Astrocyte (in vitro differentiated cells and primary cell): ENCODE measurements around the gene INPP4B. TPM values are rescaled to one million over a fixed set of nuclear protein-coding genes. Genes with fewer than 3 reads are reported as not detected.

Source experiments
- DNase-seq: peaks from one replicate; pipeline ENCODE4 v3.0.0-alpha.2; 2010; ENCODE audit warnings: low read depth
- FAIRE-seq: peaks from 2 replicates; lab custom pipeline; 2011; peaks lifted over from hg19 to GRCh38; lab: Jason Lieb, UNC
- H2AFZ ChIP-seq: 2 replicates; pipeline ENCODE4 v1.6.0; 2012; ENCODE audit warnings: low read depth, low read length, inconsistent platforms
- H3K27ac ChIP-seq: 2 replicates; pipeline ENCODE4 v1.5.1; 2011; ENCODE audit warnings: low read depth, low read length, inconsistent platforms
- H3K27me3 ChIP-seq: 2 replicates; pipeline ENCODE4 v1.6.0; 2011; ENCODE audit warnings: low read length, inconsistent platforms; ENCODE audit not compliant: insufficient read depth
- H3K36me3 ChIP-seq: 2 replicates; pipeline ENCODE4 v1.5.1; 2011; ENCODE audit warnings: low read length, inconsistent platforms; ENCODE audit not compliant: insufficient read depth
- H3K4me1 ChIP-seq: 2 replicates; pipeline ENCODE4 v1.5.1; 2011; ENCODE audit warnings: low read length, inconsistent platforms; ENCODE audit not compliant: insufficient read depth
- H3K4me2 ChIP-seq: 2 replicates; pipeline ENCODE4 v1.6.0; 2012; ENCODE audit warnings: low read length, inconsistent platforms
- H3K4me3 ChIP-seq: 2 replicates; pipeline ENCODE4 v1.5.1; 2011; ENCODE audit warnings: low read depth, mild to moderate bottlenecking, low read length, inconsistent platforms; ENCODE audit not compliant: insufficient read depth
- H3K79me2 ChIP-seq: 2 replicates; pipeline ENCODE4 v1.6.0; 2012; ENCODE audit warnings: mild to moderate bottlenecking, low read length, inconsistent platforms; ENCODE audit not compliant: insufficient read depth
- H3K9ac ChIP-seq: 2 replicates; pipeline ENCODE4 v1.6.0; 2012; ENCODE audit warnings: mild to moderate bottlenecking, low read length, inconsistent platforms
- H3K9me3 ChIP-seq: 2 replicates; pipeline ENCODE4 v1.5.1; 2012; ENCODE audit warnings: low read depth, mild to moderate bottlenecking, low read length, inconsistent platforms; ENCODE audit not compliant: insufficient read depth
- H4K20me1 ChIP-seq: 2 replicates; pipeline ENCODE4 v1.6.0; 2012; ENCODE audit warnings: low read length, inconsistent platforms; ENCODE audit not compliant: insufficient read depth
- H3K27ac Mint-ChIP-seq: one replicate; pipeline ENCODE4 v1.8.0; 2021; ENCODE audit warnings: mild to moderate bottlenecking, mixed read lengths; ENCODE audit not compliant: unreplicated experiment
- H3K27me3 Mint-ChIP-seq: one replicate; pipeline ENCODE4 v1.8.0; 2021; ENCODE audit warnings: low read depth, mixed read lengths; ENCODE audit not compliant: unreplicated experiment
- H3K36me3 Mint-ChIP-seq: one replicate; pipeline ENCODE4 v1.8.0; 2021; ENCODE audit warnings: low read depth, mixed read lengths; ENCODE audit not compliant: unreplicated experiment
- H3K4me1 Mint-ChIP-seq: one replicate; pipeline ENCODE4 v1.8.0; 2021; ENCODE audit warnings: low read depth, mixed read lengths; ENCODE audit not compliant: unreplicated experiment
- H3K4me3 Mint-ChIP-seq: one replicate; pipeline ENCODE4 v1.8.0; 2021; ENCODE audit warnings: mild to moderate bottlenecking, moderate library complexity, mixed read lengths; ENCODE audit not compliant: unreplicated experiment
- H3K9me3 Mint-ChIP-seq: one replicate; pipeline ENCODE4 v1.8.0; 2021; ENCODE audit warnings: mild to moderate bottlenecking, mixed read lengths; ENCODE audit not compliant: unreplicated experiment
- EZH2 ChIP-seq: IDR thresholded peaks from 2 replicates; pipeline ENCODE4 v1.6.1; 2012; ENCODE audit warnings: mild to moderate bottlenecking, low read length, inconsistent platforms; ENCODE audit not compliant: insufficient read depth
- total RNA-seq: library from RNA; stranded (reverse); gene quantifications from 2 replicates; pipeline ENCODE4 v1.2.1, GENCODE V29; 2021
- TF ChIP-seq, protein P1 (sequence below): IDR thresholded peaks from 2 replicates; pipeline ENCODE4 v1.5.1; 2011; ENCODE audit warnings: low read depth, mild to moderate bottlenecking, inconsistent platforms, low read length, moderate library complexity; ENCODE audit not compliant: insufficient read depth

Gene INPP4B
- total RNA-seq, 1 donor from 2014 or later: 2.8 TPM

DNA sequence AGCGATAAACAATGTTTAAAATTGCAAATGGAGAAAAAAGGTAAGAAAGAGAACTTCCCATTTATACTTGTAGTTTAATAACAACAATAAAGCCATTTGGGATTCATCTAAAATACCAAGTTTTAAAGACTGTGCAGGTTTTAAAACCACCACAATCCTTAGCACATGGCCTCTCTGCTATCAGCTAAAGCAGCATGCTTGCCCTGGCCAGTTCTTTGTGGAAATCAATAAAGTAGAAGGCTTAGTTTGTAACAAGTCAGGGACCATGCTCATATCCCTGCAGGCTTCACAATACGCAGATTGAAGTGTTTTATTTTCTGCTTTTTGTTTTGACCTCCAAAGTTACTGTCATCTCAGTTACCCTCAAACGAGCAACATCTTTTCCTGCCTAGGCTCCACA lies 249.5 kb downstream of the INPP4B start:
- Histone ChIP-seq H3K9ac (no peak overlapping the region), H3K4me3 (no peak overlapping the region), H2AFZ (no peak overlapping the region), H3K79me2 (no peaks in the 10 kb centered on the region), H3K9me3 (no peaks in the 10 kb centered on the region), H3K36me3 (no peaks in the 10 kb centered on the region), H3K27ac (no peak overlapping the region), H3K27me3 (no peaks in the 10 kb centered on the region), H4K20me1 (no peaks in the 10 kb centered on the region), H3K4me1 (no peaks in the 10 kb centered on the region), H3K4me2 (no peak overlapping the region)
- no peak for FAIRE-seq
- H3K9me3 Mint-ChIP-seq: peaks cover 4% of the 10 kb centered on the region
- H3K27me3 Mint-ChIP-seq: no peaks in the 10 kb centered on the region
- TF ChIP-seq EZH2: no peak
- TF ChIP-seq, protein P1, sequence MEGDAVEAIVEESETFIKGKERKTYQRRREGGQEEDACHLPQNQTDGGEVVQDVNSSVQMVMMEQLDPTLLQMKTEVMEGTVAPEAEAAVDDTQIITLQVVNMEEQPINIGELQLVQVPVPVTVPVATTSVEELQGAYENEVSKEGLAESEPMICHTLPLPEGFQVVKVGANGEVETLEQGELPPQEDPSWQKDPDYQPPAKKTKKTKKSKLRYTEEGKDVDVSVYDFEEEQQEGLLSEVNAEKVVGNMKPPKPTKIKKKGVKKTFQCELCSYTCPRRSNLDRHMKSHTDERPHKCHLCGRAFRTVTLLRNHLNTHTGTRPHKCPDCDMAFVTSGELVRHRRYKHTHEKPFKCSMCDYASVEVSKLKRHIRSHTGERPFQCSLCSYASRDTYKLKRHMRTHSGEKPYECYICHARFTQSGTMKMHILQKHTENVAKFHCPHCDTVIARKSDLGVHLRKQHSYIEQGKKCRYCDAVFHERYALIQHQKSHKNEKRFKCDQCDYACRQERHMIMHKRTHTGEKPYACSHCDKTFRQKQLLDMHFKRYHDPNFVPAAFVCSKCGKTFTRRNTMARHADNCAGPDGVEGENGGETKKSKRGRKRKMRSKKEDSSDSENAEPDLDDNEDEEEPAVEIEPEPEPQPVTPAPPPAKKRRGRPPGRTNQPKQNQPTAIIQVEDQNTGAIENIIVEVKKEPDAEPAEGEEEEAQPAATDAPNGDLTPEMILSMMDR: no peak
- H3K4me1 Mint-ChIP-seq: no peaks in the 10 kb centered on the region
- DNase-seq: no peak
- H3K27ac Mint-ChIP-seq: no peak overlapping the region
- H3K36me3 Mint-ChIP-seq: no peaks in the 10 kb centered on the region
- no peak overlapping the region for H3K4me3 Mint-ChIP-seq

DNA sequence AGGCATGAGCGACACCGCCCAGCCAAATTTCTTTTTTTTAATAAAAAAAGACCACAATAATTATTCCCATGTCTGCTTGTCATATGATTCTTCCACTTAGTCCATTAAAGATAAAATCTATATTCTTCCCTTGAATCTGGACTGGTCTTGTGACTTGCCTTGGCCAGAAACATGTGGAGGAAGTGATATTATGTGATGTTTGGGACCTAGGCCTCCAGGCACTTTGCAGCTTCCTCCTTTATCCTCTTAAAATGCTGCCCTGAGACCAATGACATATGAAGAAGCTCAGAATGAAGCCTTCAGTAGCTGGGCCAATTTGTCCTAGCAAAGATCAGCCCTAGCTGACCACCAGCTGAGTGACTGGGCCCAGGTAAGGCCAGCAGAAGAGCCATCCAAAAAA lies 250.0 kb downstream of the INPP4B start:
- FAIRE-seq: no peak
- Mint-ChIP-seq H3K27me3 (no peaks in the 10 kb centered on the region), H3K4me3 (no peak overlapping the region), H3K36me3 (no peaks in the 10 kb centered on the region), H3K9me3 (peaks cover 4% of the 10 kb centered on the region), H3K27ac (no peak overlapping the region), H3K4me1 (no peaks in the 10 kb centered on the region)
- no peak overlapping the region for H2AFZ ChIP-seq
- no peak overlapping the region for H3K4me3 ChIP-seq
- no peak overlapping the region for H3K27ac ChIP-seq
- no peaks in the 10 kb centered on the region for H3K79me2 ChIP-seq
- H3K9ac ChIP-seq: no peak overlapping the region
- no peak for DNase-seq
- no peak for TF ChIP-seq EZH2
- TF ChIP-seq, protein P1: no peak
- H4K20me1 ChIP-seq: no peaks in the 10 kb centered on the region
- H3K4me2 ChIP-seq: no peak overlapping the region
- no peaks in the 10 kb centered on the region for H3K36me3 ChIP-seq
- H3K27me3 ChIP-seq: no peaks in the 10 kb centered on the region
- H3K4me1 ChIP-seq: no peaks in the 10 kb centered on the region
- H3K9me3 ChIP-seq: no peaks in the 10 kb centered on the region

DNA sequence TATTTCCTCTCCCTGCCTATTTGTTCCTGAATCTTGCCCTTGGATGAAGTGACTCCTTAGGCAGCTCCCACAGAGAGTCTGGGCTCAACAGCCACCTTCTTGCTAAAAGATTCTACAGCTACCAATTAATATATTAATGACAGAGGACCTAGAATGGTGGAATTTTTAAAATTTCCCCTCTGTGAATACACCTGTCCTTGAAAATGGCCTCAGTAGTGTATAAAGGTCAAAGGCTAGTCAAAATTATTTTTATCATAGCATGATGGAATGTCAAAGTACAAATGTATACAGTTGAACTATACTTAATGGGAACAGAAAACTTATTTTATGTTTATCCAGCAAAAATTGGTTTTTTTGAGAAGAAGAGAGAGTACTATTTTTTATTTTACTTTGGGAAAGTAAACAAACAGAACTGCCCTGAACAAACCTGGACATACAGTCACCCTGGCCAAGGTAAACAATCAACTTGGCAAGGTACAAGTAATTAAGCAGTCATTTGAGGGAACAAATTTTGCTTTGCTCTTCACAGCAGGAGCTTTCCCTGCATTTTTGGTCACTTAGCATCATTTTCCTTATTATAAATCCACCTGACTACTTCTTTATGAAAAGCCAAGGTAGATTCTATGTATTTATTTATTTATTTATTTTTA lies 250.8 kb downstream of the INPP4B start:
- Mint-ChIP-seq H3K4me1 (no peaks in the 10 kb centered on the region), H3K4me3 (no peak overlapping the region), H3K9me3 (peaks cover 4% of the 10 kb centered on the region), H3K27ac (no peak overlapping the region), H3K36me3 (no peaks in the 10 kb centered on the region), H3K27me3 (no peaks in the 10 kb centered on the region)
- no peaks in the 10 kb centered on the region for H3K4me1 ChIP-seq
- no peaks in the 10 kb centered on the region for H3K36me3 ChIP-seq
- no peak for DNase-seq
- FAIRE-seq: no peak
- no peak overlapping the region for H2AFZ ChIP-seq
- H3K27me3 ChIP-seq: no peaks in the 10 kb centered on the region
- H3K4me2 ChIP-seq: no peak overlapping the region
- no peak overlapping the region for H3K9ac ChIP-seq
- no peaks in the 10 kb centered on the region for H4K20me1 ChIP-seq
- H3K9me3 ChIP-seq: no peaks in the 10 kb centered on the region
- no peak overlapping the region for H3K4me3 ChIP-seq
- no peak overlapping the region for H3K27ac ChIP-seq
- TF ChIP-seq EZH2: no peak
- TF ChIP-seq, protein P1: no peak
- no peaks in the 10 kb centered on the region for H3K79me2 ChIP-seq
